A549 (cell line): Measurements from ENCODE around the gene MRPS6.

Source experiments
- POLR2A ChIP-seq: IDR thresholded peaks from 2 replicates; pipeline ENCODE4 v1.6.1; 2012; ENCODE audit warnings: mild to moderate bottlenecking, low read length
- TF ChIP-seq, protein P1 (sequence below): fragments of >200 bp; sonication (Bioruptor Twin); formaldehyde crosslinking; IDR thresholded peaks from 3 replicates; pipeline ENCODE4 v1.5.1; 2016
- TF ChIP-seq, protein P2 (sequence below): IDR thresholded peaks from 2 replicates; pipeline ENCODE4 v1.6.1; 2012
- TF ChIP-seq, protein P3 (sequence below): IDR thresholded peaks from 2 replicates; pipeline ENCODE4 v1.6.1; 2012; ENCODE audit warnings: low read depth, borderline replicate concordance

DNA sequence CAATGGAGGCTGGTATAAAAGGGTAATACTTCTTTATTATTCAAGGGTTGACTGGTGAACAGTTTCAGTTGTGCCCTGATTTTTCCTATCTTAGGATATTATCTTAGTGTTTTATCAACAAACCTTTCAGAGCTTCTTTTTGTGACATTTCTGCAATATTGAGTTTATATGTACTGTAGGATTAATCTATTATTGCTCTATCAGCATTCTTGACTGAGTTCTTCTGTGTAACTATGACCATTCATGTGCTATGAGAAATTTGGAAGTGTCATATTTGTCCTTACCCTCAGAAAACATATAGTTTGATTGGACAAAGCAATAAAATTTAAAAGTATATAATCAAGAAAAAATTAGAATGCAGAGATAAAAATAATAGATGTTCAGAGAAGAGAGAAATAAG lies 25.5 kb upstream of the MRPS6 start:
- TF ChIP-seq, protein P1, sequence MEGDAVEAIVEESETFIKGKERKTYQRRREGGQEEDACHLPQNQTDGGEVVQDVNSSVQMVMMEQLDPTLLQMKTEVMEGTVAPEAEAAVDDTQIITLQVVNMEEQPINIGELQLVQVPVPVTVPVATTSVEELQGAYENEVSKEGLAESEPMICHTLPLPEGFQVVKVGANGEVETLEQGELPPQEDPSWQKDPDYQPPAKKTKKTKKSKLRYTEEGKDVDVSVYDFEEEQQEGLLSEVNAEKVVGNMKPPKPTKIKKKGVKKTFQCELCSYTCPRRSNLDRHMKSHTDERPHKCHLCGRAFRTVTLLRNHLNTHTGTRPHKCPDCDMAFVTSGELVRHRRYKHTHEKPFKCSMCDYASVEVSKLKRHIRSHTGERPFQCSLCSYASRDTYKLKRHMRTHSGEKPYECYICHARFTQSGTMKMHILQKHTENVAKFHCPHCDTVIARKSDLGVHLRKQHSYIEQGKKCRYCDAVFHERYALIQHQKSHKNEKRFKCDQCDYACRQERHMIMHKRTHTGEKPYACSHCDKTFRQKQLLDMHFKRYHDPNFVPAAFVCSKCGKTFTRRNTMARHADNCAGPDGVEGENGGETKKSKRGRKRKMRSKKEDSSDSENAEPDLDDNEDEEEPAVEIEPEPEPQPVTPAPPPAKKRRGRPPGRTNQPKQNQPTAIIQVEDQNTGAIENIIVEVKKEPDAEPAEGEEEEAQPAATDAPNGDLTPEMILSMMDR, result no peak
- TF ChIP-seq, protein P2, sequence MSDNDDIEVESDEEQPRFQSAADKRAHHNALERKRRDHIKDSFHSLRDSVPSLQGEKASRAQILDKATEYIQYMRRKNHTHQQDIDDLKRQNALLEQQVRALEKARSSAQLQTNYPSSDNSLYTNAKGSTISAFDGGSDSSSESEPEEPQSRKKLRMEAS, result no peak
- no peak for TF ChIP-seq POLR2A
- TF ChIP-seq, protein P3, sequence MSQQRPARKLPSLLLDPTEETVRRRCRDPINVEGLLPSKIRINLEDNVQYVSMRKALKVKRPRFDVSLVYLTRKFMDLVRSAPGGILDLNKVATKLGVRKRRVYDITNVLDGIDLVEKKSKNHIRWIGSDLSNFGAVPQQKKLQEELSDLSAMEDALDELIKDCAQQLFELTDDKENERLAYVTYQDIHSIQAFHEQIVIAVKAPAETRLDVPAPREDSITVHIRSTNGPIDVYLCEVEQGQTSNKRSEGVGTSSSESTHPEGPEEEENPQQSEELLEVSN, result no peak
